Sigmoid colon (tissue), 7 donors: ENCODE data around the gene ANKRD35. TPM values are rescaled to one million over a fixed set of nuclear protein-coding genes. Genes with fewer than 3 reads are reported as not detected.

ENCODE experiments used
- DNase-seq: peaks from one replicate; pipeline ENCODE4 v3.0.0-alpha.2; 2019
- H3K27ac ChIP-seq, 4 donors: fragments of 200-600 bp; sonication (generic); one replicate each; pipeline ENCODE4 v1.5.1; 2016 to 2019; ENCODE audit warnings: mild to moderate bottlenecking in 1 of 4
- H3K27me3 ChIP-seq, 3 donors: fragments of 200-600 bp; sonication (generic); one replicate each; pipeline ENCODE4 v1.5.1; 2019; ENCODE audit warnings: mild to moderate bottlenecking in 1 of 3
- H3K36me3 ChIP-seq, 4 donors: fragments of 200-600 bp; sonication (generic); one replicate each; pipeline ENCODE4 v1.5.1; 2016 to 2019
- H3K4me1 ChIP-seq, 4 donors: fragments of 200-600 bp; sonication (generic); one replicate each; pipeline ENCODE4 v1.5.1; 2017 to 2019
- H3K4me3 ChIP-seq, 4 donors: fragments of 200-600 bp; sonication (generic); one replicate each; pipeline ENCODE4 v1.5.1; 2017 to 2019; ENCODE audit warnings: mild to moderate bottlenecking in 2 of 4, moderate library complexity in 1 of 4
- H3K9me3 ChIP-seq, 4 donors: fragments of 200-600 bp in 3 of 4; sonication (generic) in 3 of 4; one replicate each; pipeline versions ENCODE4 v1.5.1 to v1.6.1; 2013 to 2019
- CTCF ChIP-seq, 4 experiments: fragments of 450-650 bp in 3 of 4; fragments of 200-600 bp in 1 of 4; IDR thresholded peaks; one replicate each; pipeline ENCODE4 v1.5.1; 2016 to 2019; ENCODE audit warnings: antibody characterized with exemption in 4 of 4, mild to moderate bottlenecking in 3 of 4, moderate library complexity in 2 of 4
- EP300 ChIP-seq, 4 donors: sonication (generic); formaldehyde crosslinking; IDR thresholded peaks; one replicate each; pipeline ENCODE4 v1.6.1; 2017; ENCODE audit warnings: antibody characterized with exemption in 4 of 4
- POLR2A ChIP-seq, 2 donors: fragments of 450-650 bp; IDR thresholded peaks; one replicate each; pipeline ENCODE4 v1.6.1; 2016; ENCODE audit warnings: antibody characterized with exemption in 2 of 2, mild to moderate bottlenecking in 2 of 2, moderate library complexity in 2 of 2
- POLR2AphosphoS5 ChIP-seq, 4 donors: sonication (generic); formaldehyde crosslinking; IDR thresholded peaks; one replicate each; pipeline ENCODE4 v1.6.1; 2017; ENCODE audit warnings: antibody characterized with exemption in 4 of 4
- WGBS, 2 donors: extraction: QIAGEN DNeasy Blood & Tissue Kit; methylation state at CpG; one replicate each; pipeline ENCODE4 v1.1.7; 2013; 5-methylcytosine and 5-hydroxymethylcytosine counted together
- intact Hi-C: fragments of 100-400 bp; cut with DNase I; formaldehyde crosslinking; loops from one replicate; pipeline ENCODE4 v1.15.1; 2023
- polyA plus RNA-seq, 3 donors: library from polyadenylated mRNA; stranded (reverse); fragments of 200-250 nt; gene quantifications; one replicate each; pipeline ENCODE4 v1.2.3, GENCODE V29; 2013
- total RNA-seq, 4 donors: library from RNA; depleted of rRNA; stranded (reverse); fragments of >200 nt; gene quantifications; one replicate each; pipeline ENCODE4 v1.1.0, GENCODE V29; 2016
- donor health status: healthy with polysubstance abuse.
- donor health status: Bipolar disorder and iron deficiency.
- donor health status: healthy.

Gene ANKRD35
- total and polyA plus RNA-seq, 7 donors: 0.46 to 13.8 (median 5.2) TPM

- H3K27me3 ChIP-seq: no peaks in the 10 kb centered on the region
- 70 to 84% methylated on average over 4 of the region's 4 CpGs for WGBS, 2 donors
- H3K9me3 ChIP-seq: no peaks in the 10 kb centered on the region
- H3K36me3 ChIP-seq: peaks cover 0 to 28% (median 2%) of the 10 kb centered on the region in 4 donors
- H3K4me3 ChIP-seq: no peak overlapping the region
- no peak for DNase-seq
- H3K4me1 ChIP-seq: peaks cover 0 to 31% (median 22%) of the 10 kb centered on the region in 4 donors
- intact Hi-C loops: no loop called here
- no peak overlapping the region for H3K27ac ChIP-seq
- TF ChIP-seq POLR2A (IDR thresholded peaks at IDR 0.05) (no peak), CTCF (IDR thresholded peaks at IDR 0.05) (no peak), POLR2AphosphoS5 (IDR thresholded peaks at IDR 0.05) (no peak), EP300 (IDR thresholded peaks at IDR 0.05) (no peak)
Observed at GRCh38 chr1:145868232-145868631, 17.4 kb downstream of the ANKRD35 start.

- Histone ChIP-seq H3K27ac (no peak overlapping the region), H3K4me1 (peaks cover 0 to 7% (median 7%) of the 10 kb centered on the region in 4 donors), H3K27me3 (no peaks in the 10 kb centered on the region), H3K9me3 (no peaks in the 10 kb centered on the region), H3K36me3 (peaks cover 0 to 28% (median 2%) of the 10 kb centered on the region in 4 donors), H3K4me3 (no peak overlapping the region)
- intact Hi-C loops: no loop called here
- DNase-seq: no peak
- 72 to 79% methylated on average over 5 of the region's 5 CpGs for WGBS, 2 donors
- TF ChIP-seq EP300 (IDR thresholded peaks at IDR 0.05): no peak
- no peak for TF ChIP-seq POLR2A (IDR thresholded peaks at IDR 0.05)
- no peak for TF ChIP-seq CTCF (IDR thresholded peaks at IDR 0.05)
- no peak for TF ChIP-seq POLR2AphosphoS5 (IDR thresholded peaks at IDR 0.05)
Observed at GRCh38 chr1:145863282-145864018, 22.2 kb downstream of the ANKRD35 start.

GRCh38 chr1:145859491-145860023, 26.1 kb downstream of the ANKRD35 start:
- Histone ChIP-seq H3K4me1 (peaks cover 0 to 23% (median 20%) of the 10 kb centered on the region in 4 donors), H3K4me3 (peak overlapping the region; percentile 57 to 97 (median 82)), H3K36me3 (peaks cover 16 to 26% (median 18%) of the 10 kb centered on the region in 4 donors), H3K9me3 (no peaks in the 10 kb centered on the region), H3K27ac (peak overlapping the region; percentile 94 to 96 (median 95)), H3K27me3 (no peaks in the 10 kb centered on the region)
- no peak for TF ChIP-seq CTCF (IDR thresholded peaks at IDR 0.05)
- TF ChIP-seq EP300 (IDR thresholded peaks at IDR 0.05): no peak
- TF ChIP-seq POLR2A (IDR thresholded peaks at IDR 0.05): peak; percentile 66 to 77
- TF ChIP-seq POLR2AphosphoS5 (IDR thresholded peaks at IDR 0.05): peak; percentile 75 to 91 (median 88)
- WGBS, 2 donors: 0% methylated on average over 41 of the region's 41 CpGs
- peak; percentile 97 for DNase-seq
- intact Hi-C loops: loop anchor here (5.0 kb wide), 3 partner anchors 33 to 98 kb away; partner anchors contain the start of genes LIX1L and PEX11B

GRCh38 chr1:145858901-145859490, 26.7 kb downstream of the ANKRD35 start, which contains the start of gene PIAS3:
TSS of gene PIAS3 (minus strand) at chr1:145859081. CDS start at chr1:145858990, 91 bp downstream.
- Histone ChIP-seq H3K4me3 (peak within 1 kb of the TSS; percentile 57 to 97 (median 82)), H3K36me3 (peaks cover 21 to 32% (median 24%) of the 10 kb centered on the region in 4 donors), H3K27ac (peak within 1 kb of the TSS; percentile 94 to 96 (median 95)), H3K27me3 (no peaks in the 10 kb centered on the region), H3K9me3 (no peaks in the 10 kb centered on the region), H3K4me1 (peaks cover 0 to 23% (median 20%) of the 10 kb centered on the region in 4 donors)
- WGBS, 2 donors: 0 to 1% methylated on average over 42 of the region's 42 CpGs
- intact Hi-C loops: loop anchor here (5.0 kb wide), 3 partner anchors 33 to 98 kb away; partner anchors contain the start of genes LIX1L and PEX11B
- no peak for TF ChIP-seq EP300 (IDR thresholded peaks at IDR 0.05)
- TF ChIP-seq POLR2A (IDR thresholded peaks at IDR 0.05): peak; percentile 73 to 81
- no peak for TF ChIP-seq CTCF (IDR thresholded peaks at IDR 0.05)
- TF ChIP-seq POLR2AphosphoS5 (IDR thresholded peaks at IDR 0.05): peak; percentile 89 to 94 (median 94)
- peak; percentile 98 for DNase-seq
